ENCODE data around the gene ARL6IP1.

ARL6IP1 gene

DNA sequence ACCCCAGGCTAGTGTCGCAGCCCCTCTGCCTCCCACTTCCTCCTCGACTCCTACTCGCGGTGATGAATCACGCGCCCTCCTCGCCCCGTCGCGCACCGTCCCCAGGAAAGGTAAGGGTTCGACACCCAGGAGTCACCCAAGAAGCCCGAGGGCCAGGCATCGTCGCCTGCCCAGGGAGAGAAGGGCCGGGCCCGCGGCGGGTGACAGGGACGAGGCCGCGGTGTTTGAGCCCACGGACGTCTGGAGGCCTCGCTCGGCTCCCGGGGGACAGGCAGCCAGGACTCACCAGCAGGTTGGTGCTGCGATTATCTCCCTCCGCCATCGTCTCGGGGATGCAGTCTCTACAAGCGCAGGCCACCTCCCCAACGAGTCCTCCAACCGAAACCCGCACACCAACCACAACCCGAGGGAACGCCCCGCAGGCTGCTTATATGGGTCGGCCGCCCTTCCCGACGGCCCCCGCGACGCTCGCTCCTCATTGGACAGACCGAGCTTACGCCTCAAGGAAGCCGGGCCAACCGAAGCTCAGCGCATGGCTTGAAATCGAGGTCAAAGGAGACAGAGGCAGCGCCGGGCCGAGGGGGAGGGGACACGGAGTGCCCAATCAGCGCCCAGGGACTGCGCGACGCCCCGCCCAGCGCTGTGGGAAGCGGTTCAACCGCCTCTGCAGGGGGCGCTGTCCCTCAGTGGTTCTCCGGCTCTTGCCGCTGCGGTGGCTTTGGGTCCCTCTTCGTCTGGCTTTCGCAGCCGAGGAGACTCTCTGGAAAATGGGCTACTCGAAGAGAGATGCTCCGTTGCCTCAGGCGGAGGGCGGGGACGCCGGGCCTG, at the start of gene ARL6IP1:
TSS of gene ARL6IP1 (minus strand) at position 405 of the 828 bp plus-strand sequence. CDS start at position 322, 83 bp downstream.
- peak; percentile 100 for DNase-seq (ENCODE audit: low spot score)

DNA sequence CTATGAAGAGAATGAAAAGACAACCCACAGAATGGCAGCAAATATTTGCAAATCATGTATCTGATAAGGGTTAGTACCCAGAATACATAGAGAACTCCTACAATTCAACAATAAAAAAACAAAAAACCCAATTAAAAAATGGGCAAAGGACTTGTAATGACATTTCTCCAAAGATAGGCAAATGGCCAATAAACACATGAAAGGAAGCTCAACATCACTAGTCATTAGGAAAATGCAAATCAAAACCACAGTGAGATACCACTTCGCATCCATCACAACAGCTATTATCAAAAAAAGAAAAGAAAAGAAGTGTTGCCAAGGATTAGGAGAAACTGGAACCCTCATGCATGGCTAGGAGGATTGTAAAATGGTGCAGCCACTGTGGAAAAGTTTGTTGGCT, 45.1 kb upstream of the ARL6IP1 start:
- no peak for DNase-seq (ENCODE audit: low spot score)

DNA sequence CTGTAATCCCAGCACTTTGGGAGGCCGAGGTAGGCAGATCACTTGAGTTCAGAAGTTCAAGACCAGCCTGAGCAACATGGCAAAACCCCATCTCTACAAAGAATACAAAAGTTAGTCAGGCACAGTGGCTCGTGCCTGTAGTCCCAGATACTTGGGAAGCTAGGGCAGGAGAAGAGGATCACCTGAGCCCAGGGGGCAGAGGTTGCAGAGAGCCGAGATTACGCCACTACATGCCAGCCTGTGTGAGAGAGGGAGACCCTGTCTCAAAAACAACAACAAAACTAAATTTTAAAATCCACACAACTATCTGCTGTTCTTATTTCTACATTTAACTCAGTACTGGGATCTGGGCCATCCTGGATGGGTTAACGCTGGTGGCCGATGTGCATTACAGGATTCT, 41.2 kb upstream of the ARL6IP1 start:
- no peak for DNase-seq (ENCODE audit: low spot score)

DNA sequence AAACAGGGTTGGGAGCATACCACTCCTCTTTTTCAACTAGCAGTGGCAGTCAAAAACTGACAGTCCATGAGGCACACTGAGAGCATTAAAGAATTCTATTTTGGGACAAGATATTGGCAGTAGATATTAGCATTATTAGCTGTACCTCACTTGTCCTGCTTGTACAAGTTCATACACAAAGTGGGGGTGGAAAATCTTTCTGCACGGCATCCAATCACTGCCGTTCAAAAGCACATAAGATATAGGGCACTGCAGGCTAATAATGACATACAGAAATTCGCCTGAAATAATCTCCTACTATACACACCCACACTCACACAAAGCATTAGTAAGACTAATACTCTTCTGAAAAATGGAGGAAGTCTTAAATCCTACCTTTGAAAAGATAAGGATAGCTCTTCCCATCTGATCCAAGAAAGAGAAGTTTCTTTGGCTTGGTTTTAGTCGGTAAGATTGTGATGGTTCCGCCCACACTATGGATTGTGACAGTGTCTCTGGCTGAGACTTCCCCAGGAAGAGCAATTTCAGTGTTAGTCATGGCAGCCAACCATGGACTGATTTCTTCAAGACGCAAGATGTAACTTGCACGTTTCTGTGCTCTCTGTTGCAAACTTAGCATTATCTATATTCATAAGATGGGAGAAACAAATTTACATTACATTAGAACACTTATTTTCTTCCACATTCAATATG, 40.6 kb upstream of the ARL6IP1 start:
- no peak for DNase-seq (ENCODE audit: low spot score)

DNA sequence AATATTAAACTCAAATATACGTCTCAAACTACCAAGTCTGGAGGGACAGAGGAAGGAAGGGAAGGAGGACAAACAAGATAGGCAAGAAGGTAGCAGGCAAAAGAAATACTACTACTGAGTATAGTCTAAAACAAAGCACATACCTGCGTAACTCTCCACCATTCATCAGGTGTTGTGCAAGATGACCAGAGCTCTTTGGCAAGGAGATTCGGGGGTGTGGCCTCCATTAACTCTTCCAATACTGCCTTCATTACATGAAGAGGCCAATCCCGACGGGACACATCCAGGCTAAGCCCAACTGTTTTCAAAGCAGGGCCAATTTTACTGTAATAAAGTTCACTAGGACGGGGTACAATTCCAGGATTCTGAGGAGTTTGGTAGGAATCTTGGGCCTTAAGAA, 38.2 kb upstream of the ARL6IP1 start:
- no peak for DNase-seq (ENCODE audit: low spot score)

DNA sequence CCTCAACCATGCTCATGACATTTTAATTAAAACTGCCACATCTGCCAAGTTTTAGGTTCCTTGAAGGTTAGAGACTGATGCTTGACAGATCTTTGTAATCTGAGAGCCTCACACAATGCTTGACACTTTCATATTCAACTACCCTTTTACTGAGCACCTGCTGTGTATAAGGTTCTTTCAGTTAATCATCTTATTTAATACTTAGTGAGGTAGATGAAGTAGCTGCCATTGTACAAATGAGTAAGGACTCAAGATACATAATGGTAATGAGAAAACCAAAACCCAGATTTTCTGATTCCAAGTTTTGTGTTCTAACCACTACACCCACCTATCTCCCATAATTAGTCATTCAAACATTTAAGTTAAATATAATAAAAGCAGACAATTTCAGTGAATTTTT, 35.4 kb upstream of the ARL6IP1 start:
- no peak for DNase-seq (ENCODE audit: low spot score)

DNA sequence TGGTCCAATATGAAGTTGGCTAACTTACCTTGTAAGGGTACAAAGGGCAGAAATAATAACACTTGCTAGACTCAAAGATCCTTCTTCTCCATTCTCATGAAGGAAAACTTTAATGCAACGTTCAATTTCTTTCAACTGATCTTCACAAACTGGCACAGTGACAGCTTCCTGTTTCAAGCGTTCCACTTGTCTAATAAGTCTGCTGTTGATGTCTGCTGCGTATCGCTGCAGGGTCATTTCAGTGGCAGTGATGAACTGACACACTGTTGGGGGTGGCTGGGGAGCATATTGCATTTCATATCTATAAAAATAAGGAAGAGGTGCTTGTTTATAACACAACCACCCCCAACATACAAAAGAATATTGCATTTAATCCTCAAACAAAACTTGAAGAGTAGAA, 33.5 kb upstream of the ARL6IP1 start:
- no peak for DNase-seq (ENCODE audit: low spot score)

DNA sequence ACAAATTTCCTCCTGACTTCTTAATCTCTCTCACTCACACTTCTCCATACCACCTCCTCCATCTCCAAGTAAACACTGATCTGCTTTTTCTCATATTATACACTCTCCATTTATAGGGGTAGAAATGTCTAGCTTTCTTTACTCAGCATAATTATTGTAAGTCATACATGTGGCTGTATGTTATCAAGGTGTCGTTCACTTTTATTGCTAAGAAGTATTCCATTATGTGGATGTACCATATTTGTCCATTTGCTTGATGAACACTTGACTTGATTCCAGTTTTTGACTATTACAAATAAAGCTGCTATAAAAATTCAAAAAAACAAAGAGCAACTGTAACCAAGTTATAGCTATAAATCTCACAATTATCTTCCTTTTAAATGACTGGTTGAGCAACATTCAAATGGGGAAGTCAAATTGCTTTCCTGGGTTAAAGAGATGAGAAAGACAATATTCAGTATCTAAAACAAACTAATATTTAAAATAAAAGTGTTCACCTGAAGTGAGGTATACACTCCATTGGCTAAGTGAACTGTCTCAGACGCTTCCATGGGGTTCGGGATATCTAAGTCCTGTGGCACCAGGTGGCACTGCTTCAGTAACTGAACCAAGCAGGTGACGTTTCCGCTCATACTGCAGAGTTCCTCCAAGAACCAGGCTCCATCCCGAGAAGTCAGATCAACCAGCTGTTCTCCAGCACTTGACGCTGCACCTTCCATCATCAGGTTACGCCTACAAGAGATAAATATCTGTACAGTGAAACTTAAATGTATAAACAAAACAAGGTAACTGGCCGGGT, 32.6 kb upstream of the ARL6IP1 start:
- no peak for DNase-seq (ENCODE audit: low spot score)

DNA sequence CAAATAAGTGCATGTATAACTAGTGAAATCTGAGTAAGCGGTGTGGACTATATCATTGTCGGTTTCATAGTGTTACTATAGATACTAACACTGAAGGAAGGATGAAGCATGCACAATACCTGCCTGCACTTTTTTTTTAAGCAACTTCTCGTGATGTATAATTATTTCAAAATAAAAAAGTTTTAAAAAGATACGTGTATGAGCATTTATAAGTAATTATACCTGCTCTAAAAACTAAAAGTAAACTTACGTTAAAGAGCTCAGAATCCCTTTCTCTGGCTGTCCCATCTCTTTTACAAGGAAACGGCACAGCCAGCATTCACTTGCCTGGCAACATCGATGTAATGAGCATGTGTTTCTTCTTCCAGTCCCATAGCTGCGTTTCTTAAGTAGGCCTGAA, 31.3 kb upstream of the ARL6IP1 start:
- no peak for DNase-seq (ENCODE audit: low spot score)

DNA sequence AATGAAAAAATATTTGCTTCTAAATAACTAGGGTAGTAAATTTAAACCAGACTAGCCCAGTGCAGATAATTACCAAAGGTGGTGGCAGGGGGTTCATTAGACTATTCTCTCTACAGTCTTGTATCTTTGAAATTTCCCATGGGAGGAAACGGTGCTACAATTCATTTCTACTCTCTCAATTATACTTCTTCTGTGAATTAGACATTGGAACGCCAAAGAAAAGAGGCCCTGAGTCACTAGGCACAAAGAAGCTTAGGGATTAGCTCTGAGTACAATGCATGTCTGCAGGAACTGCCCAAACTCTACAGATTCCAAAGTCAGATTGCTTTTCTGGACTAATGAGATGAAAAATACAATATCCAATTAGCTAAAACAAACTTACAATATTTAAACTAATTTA, 30.7 kb upstream of the ARL6IP1 start:
- no peak for DNase-seq (ENCODE audit: low spot score)

DNA sequence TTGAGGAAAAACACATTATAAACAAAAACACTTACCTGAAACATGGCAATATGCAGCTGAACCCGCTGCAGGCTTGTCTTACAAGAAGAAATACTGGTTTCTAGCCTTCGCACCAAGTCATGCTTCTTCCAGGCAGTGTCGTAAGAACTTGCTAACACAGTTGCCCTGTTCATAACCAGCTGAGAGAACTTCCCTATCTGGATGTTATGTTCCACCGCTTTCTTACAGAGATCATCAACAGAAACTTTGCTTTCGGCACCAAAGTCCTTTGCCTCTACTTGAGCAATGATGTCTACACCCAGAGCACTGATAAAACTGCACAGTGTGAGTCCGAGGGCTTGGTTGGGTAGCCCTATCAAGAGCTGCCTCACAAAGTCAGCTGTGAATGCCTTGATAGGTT, 27.9 kb upstream of the ARL6IP1 start:
- no peak for DNase-seq (ENCODE audit: low spot score)

DNA sequence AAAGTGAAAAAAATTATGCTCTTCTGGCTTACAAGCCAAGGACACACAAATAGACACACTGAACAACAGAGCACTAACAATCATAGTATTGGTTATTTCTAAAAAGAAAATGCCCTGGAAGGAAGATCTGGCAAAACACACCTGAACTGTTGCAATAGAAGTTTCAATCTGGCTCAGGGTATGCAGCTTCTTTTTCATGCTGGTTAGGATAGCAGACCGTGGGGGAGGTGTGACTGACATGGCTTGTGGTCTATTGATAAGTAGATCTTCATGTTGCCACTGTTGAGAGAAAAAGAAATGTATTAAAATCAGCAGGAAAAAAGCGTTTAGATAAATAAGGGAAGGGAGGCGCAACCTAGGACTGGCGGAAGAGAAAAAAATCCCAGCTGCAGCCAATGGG, 26.5 kb upstream of the ARL6IP1 start:
- no peak for DNase-seq (ENCODE audit: low spot score)

DNA sequence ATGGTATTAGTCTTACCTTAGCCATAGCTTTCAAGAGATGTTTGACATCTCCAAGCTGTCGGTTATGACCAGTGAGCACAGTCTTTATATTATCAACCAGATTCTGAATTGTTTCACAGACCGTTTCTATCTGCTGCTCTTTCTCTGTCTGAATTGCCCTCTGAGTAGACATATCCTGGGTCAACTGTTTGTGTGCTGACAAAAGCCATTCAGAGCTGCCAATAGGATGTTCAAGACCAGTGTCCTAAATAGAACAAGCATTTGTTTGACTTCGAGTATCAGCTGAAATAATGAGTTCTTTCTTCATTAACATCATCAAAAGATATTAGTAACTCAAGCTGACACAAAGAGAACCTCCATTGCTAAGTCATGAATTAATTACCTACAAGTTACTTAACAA, 14.9 kb upstream of the ARL6IP1 start:
- DNase-seq (ENCODE audit: low spot score), result no peak

DNA sequence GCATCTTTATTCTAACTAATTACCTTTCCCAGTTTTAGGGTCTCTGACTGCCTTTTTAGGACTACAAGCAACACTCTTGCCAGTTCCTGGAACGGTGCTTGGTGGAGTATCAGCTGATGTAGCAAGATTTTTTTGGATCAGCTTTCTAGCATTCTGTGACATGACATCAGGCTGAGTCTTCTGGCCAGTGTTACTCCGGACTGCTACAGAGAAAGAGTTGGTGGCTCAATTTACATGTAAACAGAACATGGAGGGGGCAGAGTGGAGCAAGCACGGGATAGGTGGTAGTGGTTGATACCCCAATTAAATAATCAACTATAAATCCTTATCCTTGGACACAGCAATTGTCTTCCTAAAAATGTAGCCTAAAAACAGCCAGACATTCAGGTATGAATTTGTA, 10.6 kb upstream of the ARL6IP1 start:
- DNase-seq (ENCODE audit: low spot score), result no peak

DNA sequence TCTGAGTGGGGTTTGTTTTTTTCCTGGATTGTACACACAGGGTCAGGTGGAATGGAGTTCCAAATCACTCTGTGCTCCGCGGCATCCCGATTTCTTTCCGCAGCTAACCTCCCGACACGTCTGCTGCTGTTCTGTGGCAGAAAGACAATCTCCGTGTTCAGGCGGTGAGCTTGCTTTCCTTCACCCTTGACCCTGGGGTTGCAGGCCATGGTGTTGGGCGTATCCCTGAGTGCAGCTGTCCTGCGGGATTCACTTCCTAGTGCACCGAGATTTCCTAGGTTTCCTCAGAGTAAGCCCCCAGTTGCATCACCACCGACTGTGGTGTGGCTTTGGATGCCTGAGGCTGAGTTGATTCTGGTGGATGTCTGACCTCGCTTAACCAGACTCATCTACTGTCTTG, 7.8 kb upstream of the ARL6IP1 start:
- no peak for DNase-seq (ENCODE audit: low spot score)

DNA sequence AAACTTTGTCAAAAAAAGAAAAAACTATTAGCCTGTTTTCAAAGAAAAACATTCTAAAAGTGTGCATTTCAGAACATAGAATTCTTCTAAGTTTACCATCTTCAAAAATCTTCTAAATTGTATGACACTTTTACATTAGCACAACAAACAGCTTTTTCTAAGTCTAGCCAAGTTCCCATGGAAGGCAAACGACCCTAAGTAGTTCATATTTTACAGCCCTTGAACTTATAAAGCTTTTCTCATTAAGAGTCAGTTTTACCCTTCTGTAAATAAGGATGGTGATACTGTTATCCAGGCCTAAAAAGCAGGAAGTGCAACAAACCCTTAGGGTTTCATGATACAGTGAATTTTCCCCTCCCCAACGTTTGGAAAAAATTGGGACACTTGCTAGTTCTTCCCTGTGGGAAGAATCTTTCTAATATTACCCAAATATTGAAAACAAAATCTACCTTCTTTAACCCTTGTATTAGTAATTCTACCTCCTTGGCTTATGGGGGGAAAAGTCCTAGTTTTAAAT, 4.0 kb upstream of the ARL6IP1 start:
- no peak for DNase-seq (ENCODE audit: low spot score)

DNA sequence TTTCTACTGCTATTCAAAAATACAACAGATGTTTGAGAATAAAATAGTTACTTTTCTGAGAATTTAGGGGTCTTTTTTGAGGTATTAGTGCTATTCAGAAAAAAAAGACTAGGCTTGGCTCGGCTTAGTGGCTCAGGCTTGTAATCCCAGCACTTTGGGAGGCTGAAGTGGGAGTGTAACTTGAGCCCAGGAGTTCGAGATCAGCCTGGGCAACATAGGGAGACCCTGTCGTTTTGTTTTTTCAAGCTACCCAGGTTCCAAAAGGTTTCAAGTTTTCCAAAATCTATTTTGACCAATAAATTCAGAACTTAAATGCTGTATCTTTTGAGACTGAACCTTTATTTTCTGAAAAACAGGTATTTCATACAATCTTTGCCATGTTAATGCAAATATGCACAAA, 3.2 kb upstream of the ARL6IP1 start:
- DNase-seq (ENCODE audit: low spot score), result no peak

DNA sequence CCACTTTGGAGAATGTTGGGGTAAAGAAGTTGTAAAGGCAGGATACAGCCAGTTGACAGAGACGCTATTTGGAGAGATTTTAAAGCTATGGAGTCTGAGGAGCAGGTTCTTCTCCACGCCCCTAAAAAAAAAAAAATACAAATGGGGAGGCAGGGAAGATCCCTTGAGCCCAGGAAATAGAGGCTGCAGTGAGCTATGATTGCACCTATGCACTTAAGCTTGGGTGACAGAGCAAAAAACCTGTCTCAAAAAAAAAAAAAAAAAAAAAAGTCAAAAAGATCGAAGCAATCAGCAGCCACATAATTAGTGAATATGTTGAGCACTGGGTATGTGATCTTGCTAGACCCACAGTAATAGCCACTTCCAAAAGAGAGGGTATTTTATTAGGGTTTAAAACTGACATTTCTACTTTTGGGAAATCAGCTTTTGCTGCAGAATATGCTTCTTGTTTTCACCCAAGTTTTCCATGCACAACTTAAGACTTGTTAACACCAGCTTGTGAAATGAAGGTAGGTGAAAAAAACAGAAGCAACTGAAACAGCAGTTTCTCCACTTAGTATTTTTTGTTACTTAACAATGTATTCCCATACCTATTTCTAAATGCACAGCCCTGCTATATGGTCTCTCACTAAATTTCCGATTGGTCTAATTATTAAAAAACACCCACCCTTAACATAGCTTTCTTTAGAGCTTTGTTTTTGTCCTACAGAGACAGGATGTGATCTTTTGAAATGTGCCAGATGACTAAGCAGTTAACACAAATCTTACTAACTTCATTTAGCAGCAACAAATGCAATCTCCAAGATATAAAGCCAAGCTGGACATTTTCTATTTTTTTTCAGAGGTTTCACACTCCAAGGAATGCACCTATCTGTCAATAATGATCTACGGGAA, 2.5 kb upstream of the ARL6IP1 start:
- DNase-seq (ENCODE audit: low spot score), result no peak

DNA sequence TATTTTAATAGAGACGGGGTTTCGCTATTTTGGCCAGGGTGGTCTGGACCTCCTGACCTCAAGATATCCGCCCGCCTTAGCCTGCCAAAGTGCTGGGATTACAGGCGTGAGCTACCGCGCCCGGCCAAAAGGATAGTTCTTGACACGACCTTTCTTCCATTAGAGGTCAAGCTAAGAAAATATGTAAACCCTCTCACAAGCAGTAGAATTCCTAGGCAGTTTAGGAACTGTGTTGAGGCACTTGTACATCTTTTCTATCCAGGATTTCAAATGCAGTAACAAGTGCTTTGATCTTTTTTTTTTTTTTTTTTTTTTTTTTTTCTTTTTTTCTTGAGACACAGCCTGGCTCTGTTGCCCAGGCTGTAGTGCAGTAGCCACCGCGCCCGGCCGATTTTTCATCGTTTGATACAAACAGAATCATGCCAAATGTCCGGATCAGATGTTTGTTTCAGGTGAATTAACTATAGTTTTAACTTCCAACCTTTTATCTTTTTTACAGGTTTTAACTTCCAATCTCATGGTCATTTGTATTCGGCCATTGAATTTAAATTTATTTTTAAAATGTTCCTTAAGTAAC, 1.5 kb upstream of the ARL6IP1 start:
- no peak for DNase-seq (ENCODE audit: low spot score)

DNA sequence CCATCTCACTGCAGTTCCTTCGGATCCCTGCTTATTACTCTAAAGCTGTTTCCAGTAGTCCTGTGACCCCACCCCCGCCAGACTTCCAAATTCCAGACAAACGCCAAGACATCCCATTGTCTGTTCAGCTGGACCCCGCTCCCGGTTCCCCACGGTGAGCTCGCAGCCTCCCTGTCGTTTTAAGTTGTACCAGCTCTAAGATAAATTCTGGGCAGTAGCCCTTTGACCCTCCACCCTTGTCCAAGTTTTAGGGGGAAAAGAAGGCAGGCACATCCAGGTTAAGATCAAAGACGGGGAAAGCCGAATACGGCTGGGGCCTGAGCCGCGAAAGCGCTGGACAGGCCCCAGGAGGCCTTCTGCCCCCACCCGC, 589 bp downstream of the ARL6IP1 start:
- no peak for DNase-seq (ENCODE audit: low spot score)

DNA sequence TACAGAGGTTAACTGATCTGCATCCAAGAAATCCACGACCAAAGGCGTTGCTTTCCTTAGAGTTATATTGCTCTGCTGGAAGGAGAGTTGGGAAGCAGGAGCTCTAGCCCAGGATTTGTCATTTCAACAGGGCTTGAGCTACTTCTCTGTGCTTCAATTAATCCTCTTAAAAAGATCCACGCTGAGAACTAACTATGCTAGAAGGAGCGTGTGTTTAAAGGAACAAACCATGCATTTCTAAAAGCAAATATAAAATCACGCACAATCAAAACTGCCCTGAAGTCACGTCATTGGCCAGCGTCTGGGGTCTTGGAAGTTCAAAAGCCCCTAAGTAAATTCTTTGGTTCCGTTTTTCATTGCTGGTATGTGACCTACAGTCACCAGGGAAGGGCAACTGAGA, 1.1 kb downstream of the ARL6IP1 start:
- DNase-seq (ENCODE audit: low spot score), result no peak

Measured in hematopoietic multipotent progenitor cell treated with erythropoietin and hydrocortisone succinate and interleukin-3 and kit ligand, for 17 days (in vitro differentiated cells).